Cortex of kidney (tissue), 1 donor: ENCODE measurements around the gene UNC13D.

Experiments used
- DNase-seq: peaks from one replicate; lab custom pipeline; 2025; lab: John Stamatoyannopoulos, UW

Gene UNC13D

DNA sequence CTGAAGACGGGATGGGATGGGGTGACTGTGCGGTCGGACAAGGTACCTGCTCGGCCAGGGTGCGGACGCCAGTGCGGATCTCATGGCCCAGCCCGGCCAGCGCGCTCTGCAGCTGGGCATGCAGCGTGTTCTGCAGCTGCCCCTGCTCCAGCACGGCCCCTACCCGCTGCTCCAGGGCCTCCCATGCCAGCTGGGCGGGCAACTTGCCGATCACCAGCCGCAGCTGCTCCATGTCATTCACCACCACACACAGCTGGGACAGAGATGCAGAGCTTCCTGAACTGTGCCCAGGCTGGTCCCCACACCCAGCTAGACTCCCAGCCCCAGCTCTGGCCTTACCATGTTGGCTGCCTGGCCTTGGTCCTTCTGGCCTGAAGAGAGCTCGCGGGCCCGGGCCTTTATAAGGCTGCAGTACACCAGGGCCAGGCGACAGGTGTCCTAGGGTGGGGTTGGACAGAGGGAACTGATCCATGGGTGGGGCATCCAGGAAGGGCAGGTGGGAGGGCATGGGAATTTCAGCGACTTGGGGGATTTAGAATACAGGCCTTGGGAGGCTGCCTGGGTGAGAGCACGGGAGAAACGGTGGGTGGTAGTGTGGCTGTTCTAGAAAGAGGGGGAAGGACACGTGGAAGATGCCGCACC lies 9.8 kb downstream of the UNC13D start:
- no peak for DNase-seq

DNA sequence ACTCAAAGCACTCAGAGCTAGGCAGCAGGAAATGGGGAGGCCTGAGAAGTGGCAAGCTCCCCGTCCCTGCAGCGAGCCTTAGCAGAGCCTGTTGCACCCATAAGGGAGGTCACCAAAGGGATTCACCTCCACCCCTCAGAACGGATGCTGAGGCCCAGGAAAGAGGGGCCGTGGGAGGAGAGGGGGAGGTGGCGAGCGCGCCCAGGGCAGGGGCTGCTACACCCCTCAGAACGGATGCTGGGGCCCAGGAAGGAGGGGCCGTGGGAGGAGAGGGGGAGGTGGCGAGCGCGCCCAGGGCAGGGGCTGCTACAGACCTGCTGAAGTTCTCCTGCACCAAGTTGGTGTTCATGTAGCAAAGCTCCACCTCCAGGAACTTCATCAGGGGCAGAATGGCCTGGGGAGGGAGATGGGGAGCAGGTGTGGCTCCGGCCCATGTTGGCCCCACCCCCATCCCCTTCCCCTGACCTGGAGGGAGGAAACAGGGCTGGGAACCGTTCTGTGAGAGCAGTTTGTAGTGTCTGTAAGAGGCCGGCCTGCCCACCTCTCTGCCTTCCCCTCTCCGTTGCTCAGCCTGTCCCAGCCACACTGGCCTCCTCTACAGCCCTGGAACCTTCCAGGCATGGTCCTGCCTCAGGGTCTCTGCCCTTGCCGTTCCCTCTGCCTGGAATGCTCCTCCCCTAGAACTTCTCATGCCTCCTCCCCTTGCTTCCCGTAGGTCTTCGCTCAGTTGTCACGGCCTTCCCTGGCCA lies 11.4 kb downstream of the UNC13D start:
- no peak for DNase-seq

DNA sequence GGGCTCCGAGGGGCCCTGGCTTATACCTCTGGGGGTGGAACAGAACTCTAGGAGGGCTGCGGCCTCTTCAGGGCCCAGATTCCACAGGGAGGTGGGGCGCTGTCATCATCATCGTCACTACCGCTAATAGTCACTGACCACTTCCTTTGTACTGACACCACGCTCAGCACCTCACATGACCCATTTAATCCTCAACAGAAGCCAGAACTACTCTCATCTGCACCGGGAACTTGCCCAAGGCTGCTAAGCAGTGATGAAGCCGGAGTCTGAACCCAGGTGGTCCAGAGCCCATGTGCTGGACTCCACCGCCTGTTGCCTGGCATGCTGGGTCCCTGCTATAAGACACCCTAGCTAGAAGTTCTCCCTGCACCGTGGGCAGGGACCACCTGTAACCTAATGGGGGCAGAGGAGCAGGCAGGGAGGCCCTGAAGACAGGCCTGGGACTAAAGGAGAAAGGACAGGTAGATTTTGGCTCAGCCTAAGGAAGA lies 12.0 kb downstream of the UNC13D start:
- DNase-seq, result no peak

DNA sequence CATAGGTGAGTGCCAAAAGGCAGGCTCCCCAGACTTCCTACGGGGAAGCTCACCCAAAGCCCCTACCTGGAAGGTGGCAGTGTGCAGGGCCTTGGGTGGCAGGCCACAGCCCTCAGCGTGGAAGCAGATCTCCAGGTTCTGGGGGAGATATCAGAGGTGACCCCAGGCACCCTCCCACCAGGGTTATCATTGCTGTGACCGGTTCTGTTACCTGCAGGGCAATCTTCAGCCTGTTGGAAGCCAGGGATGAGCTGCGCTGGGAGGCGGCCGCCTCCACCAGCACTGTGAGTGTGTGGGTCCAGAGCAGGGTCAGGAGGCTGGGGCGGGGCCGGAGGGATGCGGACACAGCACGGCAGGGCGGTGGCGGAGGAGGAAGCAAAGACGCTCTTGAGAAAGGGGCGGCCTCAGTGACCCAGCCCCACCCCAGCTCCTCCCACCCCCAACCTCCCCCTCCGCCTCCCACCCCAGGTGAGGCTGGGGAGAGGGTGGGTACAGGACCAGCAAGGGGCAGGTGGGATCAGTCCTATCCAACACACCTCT lies 13.1 kb downstream of the UNC13D start:
- no peak for DNase-seq

DNA sequence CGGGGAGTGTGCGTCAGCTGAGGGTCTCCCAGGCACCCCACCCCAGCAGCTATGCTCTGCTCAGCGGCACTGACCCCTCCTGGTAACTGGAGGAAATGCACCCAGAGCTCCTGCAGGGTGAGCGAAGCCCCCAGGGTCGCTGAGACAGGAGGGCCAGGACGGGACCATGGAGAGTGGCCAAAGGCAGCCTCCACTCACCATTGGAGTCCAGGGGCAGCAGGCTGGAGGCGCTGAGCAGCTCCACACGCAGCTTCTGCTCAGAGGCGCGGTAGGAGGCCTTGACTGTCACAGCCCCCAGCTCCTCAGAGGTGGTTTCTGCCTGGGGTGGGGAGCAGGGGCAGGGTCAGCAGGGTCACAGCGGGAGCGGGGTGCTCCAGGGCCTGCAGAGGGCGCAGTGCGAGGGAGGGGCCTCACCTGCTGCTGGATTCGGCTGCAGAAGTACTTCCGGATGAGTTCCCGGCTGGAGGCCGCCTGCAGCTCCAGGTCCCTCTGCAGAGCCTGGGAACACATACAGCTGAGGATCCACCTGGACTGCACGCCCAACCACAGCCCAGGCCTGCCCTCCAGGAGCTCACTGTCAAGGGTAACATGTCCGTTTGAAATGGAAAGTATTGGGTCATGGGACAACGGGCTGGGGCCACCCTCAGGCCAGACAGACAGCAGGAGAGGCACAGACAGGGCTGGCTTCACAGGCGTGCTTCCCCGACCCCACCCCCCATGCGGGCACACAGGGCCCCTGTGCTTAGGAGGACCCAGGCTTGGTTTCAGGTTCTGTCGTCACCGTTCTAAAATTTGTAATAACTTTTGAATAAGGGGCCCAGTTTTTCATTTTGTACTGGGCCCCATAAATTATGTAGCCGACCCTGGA lies 13.8 kb downstream of the UNC13D start:
- no peak for DNase-seq

DNA sequence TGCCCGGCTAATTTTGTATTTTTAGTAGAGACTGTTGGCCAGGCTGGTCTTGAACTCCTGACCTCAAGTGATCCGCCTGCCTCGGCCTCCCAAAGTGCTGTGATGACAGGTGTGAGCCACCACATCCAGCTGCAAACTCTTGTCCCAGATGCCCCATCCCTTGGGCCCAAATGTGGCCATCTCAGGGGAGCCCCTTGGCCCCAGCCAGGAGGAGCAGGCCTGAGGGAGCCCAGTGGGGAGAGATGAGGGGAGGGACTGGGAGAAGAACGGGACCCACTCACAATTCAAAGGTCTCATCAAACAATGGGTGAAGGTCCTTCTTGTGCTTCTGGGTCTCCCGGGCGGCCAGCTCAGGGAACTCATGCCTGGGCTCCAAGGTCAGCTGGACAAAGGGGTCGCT lies 14.5 kb downstream of the UNC13D start:
- no peak for DNase-seq

DNA sequence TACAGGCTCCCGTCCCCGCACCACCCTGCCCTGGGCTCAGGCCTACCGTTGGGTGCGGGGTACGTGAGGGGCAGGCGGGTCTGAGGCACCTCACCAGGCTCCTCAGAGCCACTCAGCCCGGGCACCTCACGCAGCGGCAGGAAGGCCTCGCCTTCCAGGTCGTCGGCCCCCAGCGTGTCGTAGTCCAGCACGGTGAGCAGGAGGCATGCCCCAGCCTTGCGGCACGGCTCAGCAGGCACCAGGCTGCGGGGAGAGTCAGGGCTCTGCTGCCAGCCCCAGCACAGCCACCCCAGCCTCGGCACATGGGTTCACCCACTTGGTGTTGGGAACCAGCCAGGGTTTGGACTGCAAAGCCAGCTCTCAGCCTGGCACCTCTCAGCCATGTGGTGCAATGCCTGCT lies 15.5 kb downstream of the UNC13D start:
- no peak for DNase-seq

DNA sequence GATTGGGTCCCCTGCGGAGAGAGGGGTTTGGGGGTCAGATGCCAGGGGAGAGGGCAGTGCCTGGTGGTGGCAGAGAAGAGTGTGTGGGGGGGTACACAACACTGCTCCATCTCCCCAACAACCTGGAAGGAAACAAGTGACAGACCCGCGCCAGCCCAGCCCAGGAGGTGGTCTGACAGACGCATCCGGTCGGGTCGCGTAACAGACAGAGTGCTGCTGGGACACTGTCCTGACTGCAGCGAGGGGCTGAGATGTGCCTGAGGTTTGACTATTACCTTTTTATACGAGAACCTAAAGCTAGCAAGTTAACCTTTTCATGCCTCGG lies 16.2 kb downstream of the UNC13D start:
- no peak for DNase-seq

DNA sequence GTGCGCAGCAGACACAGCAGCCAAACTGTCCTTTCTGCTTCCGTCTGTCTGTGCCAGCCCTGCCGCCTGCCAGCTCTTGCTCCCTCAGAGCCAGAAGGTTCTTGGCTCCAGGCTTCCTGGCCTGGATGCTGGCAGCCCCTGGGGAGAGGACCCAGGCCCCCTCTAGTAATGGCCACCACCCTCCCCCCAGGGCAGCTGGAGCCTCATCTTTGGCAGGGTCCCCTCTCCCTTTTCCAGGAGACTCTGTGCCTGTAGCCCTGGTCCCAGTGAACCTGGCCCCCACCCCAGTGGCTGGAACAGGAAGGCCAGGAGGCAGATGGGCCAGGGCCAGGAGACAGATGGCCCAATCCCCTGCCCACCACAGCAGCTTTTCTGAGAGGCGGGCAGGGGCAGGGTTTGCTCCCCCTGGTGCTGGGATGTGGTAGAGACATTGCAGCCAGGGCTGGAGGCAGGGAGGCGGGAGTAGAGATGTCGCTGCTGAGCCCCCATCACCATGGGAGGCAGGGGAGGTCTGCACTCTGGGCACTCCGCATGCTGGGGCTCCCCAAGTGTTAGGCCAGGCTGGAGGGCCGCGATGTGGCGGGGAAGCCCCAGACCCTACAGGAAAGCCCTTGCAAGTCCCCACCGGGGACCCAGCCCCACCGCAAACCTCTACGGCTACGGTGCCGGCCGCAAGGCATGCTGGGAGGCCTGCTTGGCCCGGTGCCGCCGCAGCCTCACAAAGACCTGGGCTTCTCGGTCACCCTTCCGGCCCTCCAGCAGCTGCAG lies 16.7 kb downstream of the UNC13D start:
- DNase-seq, result no peak

DNA sequence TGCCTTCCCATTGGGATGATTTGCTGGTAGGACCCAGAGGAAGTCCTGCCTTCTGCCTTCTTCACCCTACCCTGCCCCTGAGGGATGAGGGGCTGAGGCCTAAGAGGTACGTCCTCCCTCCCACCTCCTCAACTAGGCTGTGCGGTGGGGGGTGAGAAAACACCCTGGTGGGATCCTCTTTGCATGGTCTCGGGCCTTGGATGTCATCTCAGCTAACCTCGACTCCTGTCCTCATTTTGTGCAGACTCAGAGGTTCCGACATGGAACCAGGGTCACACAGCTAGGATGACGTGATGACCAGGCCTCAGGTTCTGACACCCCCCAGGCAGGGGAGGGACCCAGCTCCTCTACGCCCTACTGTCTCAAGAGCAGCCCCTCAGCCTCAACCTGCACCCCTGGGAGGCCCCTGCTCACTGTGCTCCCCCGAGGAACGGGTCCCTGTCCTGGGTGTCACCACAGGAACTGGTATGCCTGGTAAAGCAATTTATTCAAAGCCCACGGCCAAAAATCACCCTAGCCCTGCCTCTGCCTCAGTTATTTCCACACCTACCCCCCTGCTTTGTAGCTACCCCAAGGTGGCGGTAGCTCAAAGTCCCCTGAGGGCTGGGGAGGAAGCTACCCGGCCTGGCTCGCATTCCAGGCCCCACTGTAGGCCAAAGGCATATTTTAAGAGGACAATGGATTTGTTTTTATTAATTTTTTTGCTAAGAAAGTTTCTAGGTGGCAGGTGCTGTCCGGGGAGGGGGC lies 17.5 kb downstream of the UNC13D start:
- DNase-seq, result no peak

DNA sequence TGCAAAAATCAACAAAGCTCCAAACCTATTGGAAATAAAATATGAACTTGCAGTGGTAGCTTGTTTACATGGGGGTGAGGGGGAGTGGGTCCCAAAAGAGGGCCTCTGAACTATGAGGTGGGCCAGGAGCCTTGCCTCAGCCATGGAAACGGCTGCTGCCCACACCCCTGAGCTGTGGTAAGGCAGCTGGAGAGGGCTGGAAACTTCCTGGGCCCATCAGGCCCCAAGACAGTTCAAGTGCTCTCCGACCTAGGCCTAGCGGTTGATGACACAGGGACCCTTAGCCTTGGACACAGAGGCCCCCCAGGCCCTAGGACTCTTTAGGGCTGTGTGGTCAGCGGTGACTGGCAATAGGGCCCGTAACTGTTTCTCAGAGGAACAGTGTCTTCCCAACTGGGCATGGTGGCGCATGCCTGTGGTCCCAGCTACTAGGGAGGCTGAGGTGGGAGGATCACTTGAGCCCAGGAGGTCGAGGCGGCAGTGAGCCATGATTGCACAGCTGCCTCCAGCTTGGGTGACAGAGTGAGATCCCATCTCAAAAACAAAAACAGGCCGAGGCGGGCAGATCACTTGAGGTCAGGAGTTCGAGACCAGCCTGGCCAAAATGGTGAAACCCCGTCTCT lies 18.3 kb downstream of the UNC13D start:
- DNase-seq, result no peak

DNA sequence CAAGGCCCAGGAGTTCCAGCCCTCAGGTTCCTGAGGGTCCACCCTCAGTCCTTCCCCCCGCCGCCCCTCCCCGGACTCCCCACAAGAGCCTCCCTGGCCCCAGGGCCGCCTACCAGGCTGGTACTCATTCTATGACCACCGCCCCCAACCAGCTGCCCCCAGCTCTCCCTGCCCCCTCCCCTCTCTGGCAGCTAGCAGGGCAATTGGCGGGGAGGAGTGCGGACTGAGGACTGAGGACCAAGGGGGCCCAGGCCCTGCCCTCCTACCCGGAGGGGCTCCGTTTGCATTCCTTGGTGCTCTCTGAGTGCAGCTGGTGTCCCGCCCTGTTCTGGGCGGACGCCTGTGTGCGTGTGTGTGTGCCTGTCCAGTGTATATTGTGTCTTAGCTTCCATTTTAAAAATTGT lies 19.1 kb downstream of the UNC13D start:
- no peak for DNase-seq

DNA sequence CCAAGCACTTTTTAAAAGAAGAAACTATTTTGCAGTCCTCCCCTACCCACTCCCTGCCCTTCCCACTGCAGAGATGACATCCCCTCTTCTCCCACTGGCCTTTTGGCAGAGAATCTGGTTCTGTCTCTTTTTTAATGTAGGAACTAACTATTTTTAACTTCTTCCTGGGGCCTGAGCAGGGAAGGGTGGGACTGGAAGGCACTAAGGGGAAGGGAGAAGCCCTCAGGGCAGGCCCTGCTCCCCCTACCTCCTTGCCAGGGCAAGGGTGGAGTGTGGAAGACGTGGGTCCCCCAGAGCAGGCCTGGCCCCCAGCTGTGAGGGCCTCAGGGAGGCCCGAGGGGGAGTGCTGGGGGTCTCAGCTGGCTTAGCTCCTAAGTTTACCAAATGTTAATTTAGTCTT lies 19.5 kb downstream of the UNC13D start:
- no peak for DNase-seq

DNA sequence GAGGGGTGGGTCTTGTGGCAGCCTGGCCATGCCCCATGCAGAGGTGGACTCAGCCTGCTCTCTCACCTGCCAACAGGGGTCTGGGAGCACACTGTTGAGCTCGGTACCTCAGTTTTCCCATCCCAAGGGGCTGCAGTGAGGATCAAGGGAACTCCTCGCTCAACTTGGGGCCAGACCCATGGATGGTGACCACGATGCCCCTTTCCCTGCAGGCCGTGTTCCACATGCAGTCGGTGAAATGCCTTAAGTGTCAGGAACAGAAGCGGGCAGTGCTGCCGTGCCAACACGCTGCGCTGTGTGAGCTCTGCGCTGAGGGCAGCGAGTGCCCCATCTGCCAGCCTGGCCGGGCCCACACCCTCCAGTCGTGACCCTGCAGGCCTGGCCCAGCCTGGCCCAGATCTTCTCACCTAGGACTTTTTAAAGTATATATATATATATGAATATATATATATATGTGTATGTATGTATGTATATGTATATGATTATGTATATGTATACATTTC lies 20.1 kb downstream of the UNC13D start:
- no peak for DNase-seq

DNA sequence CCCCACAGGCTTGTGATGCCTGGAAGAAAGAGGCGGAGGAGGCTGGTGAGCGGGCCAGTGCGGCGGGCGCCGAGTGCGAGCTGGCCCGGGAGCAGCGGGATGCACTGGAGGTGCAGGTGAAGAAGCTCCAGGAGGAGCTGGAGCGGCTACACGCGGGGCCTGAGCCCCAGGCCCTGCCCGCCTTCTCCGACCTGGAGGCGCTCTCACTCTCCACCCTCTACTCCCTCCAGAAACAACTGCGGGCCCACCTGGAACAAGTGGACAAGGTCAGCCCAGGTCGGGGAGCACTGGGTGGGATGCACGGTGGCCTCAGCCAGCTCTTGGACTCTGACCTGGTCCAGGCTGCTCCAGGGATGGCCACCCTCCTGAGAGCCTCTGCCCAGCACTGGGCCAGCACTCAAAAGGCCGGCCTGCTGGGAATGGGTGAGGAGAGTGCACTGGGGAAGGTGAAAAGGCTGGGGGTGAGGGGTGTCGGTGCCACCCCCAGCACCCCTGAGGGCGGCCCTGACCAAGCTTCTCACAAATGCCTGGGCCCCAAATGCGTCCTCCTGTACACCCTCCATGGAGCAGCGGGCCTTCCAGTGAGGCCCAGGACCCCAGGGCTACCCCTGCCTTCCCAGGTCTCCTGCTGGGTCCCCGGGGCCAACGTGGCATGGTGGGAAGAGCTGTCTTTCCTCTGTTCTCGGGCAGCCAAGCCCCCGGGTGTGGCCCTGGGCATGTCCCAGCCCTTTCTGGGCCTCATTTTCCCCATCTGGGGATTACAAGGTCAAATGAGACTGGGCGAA lies 20.8 kb downstream of the UNC13D start:
- no peak for DNase-seq

DNA sequence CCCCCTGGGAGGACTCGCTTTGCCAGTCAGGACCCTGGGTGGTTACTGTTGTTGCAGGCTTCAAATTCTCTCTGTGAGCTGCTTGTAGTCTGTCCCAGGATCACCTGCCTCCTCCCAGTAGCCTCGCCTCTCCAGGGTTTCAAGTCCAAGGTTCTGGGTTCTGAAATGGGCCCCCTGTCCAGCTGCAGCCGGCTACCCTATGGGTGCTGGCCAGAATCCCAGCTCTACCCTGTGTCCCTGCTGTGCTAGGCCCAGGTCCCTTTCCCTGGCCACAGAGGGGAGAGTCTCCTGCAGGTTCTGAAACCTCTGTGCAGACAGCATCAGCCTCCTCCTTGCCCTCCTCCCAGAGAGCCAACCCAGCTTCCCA lies 21.4 kb downstream of the UNC13D start:
- DNase-seq, result no peak

DNA sequence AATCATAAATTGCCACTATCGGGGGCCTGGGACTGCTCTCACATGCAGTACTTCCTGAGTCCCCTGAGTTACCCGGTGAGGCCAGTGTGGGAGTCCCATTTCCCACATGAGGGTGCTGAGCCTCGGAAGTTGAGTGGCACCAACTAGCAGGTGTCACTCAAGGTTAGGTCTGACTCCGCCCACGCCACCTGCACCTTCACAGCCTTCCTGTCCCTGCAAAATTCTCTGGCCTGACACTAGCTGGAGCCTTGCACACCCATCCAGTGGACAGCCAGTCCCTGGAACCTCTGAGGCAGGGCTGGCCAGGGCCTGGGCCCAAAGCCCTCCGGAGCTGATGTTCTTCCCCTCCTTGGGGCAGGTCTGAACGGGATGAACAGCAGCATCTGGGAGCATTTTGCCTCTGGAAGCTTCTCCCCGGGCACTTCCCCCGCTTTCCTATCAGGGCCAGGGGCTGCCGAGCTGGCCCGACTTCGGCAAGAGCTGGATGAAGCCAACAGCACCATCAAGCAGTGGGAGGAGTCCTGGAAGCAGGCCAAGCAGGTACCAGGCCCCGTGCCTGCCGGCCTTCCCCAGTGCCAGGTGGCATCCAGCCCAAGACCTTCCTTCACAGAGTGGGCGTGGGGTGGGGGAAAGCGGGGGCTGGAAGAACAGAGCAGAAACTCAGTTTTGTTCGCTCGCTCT lies 21.9 kb downstream of the UNC13D start:
- DNase-seq, result no peak

DNA sequence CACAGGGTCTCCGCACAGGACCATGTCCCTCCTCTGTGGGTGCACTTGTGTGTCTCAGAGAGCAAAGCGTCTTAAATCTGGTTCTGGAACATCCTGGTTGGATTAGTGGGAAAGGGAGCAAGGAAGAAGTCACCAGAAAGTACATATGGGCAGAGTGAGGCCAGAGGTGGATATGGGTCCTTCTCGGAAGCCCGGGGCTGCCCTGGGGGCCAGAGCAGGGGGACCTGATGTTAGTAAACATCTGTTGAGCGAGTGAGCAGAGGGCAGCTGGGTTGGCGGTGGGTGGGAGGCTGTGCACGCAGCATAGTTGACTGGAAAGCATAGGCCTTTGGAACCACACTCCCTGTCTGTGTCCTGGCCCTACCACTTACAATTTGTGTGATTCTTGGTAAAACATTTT lies 22.7 kb downstream of the UNC13D start:
- DNase-seq, result no peak
